A549 (cell line): ENCODE data around the gene RPP30. TPM values are rescaled to one million over a fixed set of nuclear protein-coding genes. Genes with fewer than 3 reads are reported as not detected.

Source experiments
- ATAC-seq, 2 experiments: fragments of 200-7000 bp in 1 of 2; fragments of >200 bp in 1 of 2; cut with Nextera tagmentation in 1 of 2; cut with Tn5 transposase in 1 of 2; 3 replicates each; pipeline versions ENCODE4 v1.8.0 to v1.9.1; 2018 to 2020; ENCODE audit warnings: mild to moderate bottlenecking in 1 of 2, moderate library complexity in 1 of 2
- CTCF ChIA-PET: fragments of 300-600 bp; sonication (Branson Sonifier 250); formaldehyde crosslinking; extraction: SDS; loops from one replicate; lab custom pipeline; 2021; ENCODE audit warnings: antibody characterized with exemption, inconsistent platforms; lab: Yijun Ruan, JAX
- POLR2A ChIA-PET: fragments of 350-600 bp; formaldehyde crosslinking; extraction: SDS; loops from one replicate; lab custom pipeline; 2021; ENCODE audit warnings: antibody characterized with exemption, inconsistent platforms; lab: Yijun Ruan, JAX
- DNase-seq, 2 experiments: peaks; one replicate each; pipeline versions ENCODE4 v3.0.0 to v3.0.0-alpha.2; 2011 to 2016; ENCODE audit warnings: low read depth in 1 of 2, low spot score in 1 of 2
- FAIRE-seq: peaks from 2 replicates; lab custom pipeline; 2011; peaks lifted over from hg19 to GRCh38; lab: Jason Lieb, UNC
- H3K27ac ChIP-seq, 2 experiments: fragments of >200 bp; sonication (Bioruptor Twin); formaldehyde crosslinking; 3 replicates each; pipeline ENCODE4 v1.5.1; 2016 to 2017
- H3K4me1 ChIP-seq: fragments of >200 bp; sonication (Bioruptor Twin); formaldehyde crosslinking; 3 replicates; pipeline ENCODE4 v1.6.1; 2016
- H3K4me2 ChIP-seq: fragments of >200 bp; sonication (Bioruptor Twin); formaldehyde crosslinking; 3 replicates; pipeline ENCODE4 v1.6.1; 2016
- H3K4me3 ChIP-seq: fragments of >200 bp; sonication (Bioruptor Twin); formaldehyde crosslinking; 3 replicates; pipeline ENCODE4 v1.5.1; 2016
- H3K9me3 ChIP-seq: fragments of >200 bp; sonication (Bioruptor Twin); formaldehyde crosslinking; 3 replicates; pipeline ENCODE4 v1.6.1; 2016
- CEBPB ChIP-seq, 2 experiments: fragments of >200 bp in 1 of 2; sonication (Bioruptor Twin) in 1 of 2; formaldehyde crosslinking in 1 of 2; IDR thresholded peaks; 2 replicates each; pipeline ENCODE4 v1.6.1; 2012 to 2016
- CTCF ChIP-seq: fragments of >200 bp; sonication (Bioruptor Twin); formaldehyde crosslinking; IDR thresholded peaks from 3 replicates; pipeline ENCODE4 v1.5.1; 2016
- FOSB ChIP-seq: fragments of 250-450 bp; sonication (Bioruptor Pico); IDR thresholded peaks from 2 replicates; pipeline ENCODE4 v1.5.0; 2020; ENCODE audit warnings: mild to moderate bottlenecking, moderate library complexity
- FOSL2 ChIP-seq, 2 experiments: fragments of 450-650 bp in 1 of 2; fragments of >200 bp in 1 of 2; sonication (Bioruptor Twin) in 1 of 2; formaldehyde crosslinking; IDR thresholded peaks; 2 replicates each; pipeline versions ENCODE4 v1.5.0 to v1.6.1; 2016 to 2020; ENCODE audit warnings: mild to moderate bottlenecking in 1 of 2, moderate library complexity in 1 of 2
- HES2 ChIP-seq: fragments of >200 bp; sonication (Bioruptor Twin); formaldehyde crosslinking; IDR thresholded peaks from 2 replicates; pipeline ENCODE4 v1.6.1; 2016
- HOXB13 ChIP-seq: fragments of 250-450 bp; sonication (Bioruptor Pico); IDR thresholded peaks from 2 replicates; pipeline ENCODE4 v1.5.0; 2020; ENCODE audit warnings: low read depth, mild to moderate bottlenecking, moderate library complexity
- MAX ChIP-seq: IDR thresholded peaks from 2 replicates; pipeline ENCODE4 v1.6.1; 2012
- NFE2L2 ChIP-seq: fragments of 150-350 bp; conservative IDR thresholded peaks from 2 replicates; pipeline ENCODE4 v1.6.1; 2014; ENCODE audit warnings: low read length
- RAD21 ChIP-seq, 2 experiments: fragments of >200 bp in 1 of 2; sonication (Bioruptor Twin) in 1 of 2; formaldehyde crosslinking in 1 of 2; IDR thresholded peaks in 1 of 2; conservative IDR thresholded peaks in 1 of 2; 2 replicates in 1 of 2; 3 replicates in 1 of 2; pipeline ENCODE4 v1.6.1; 2012 to 2018; ENCODE audit warnings: inconsistent platforms in 1 of 2
- REST ChIP-seq: fragments of 200-600 bp; sonication (generic); IDR thresholded peaks from 2 replicates; pipeline ENCODE4 v1.6.1; 2016; ENCODE audit warnings: antibody characterized with exemption, mild to moderate bottlenecking, moderate library complexity
- RNF2 ChIP-seq: fragments of 200-600 bp; sonication (generic); IDR thresholded peaks from 2 replicates; pipeline ENCODE4 v1.6.1; 2016; ENCODE audit warnings: low read depth, mild to moderate bottlenecking, antibody characterized with exemption, moderate library complexity, borderline replicate concordance
- SMC3 ChIP-seq: fragments of >200 bp; sonication (Bioruptor Twin); formaldehyde crosslinking; IDR thresholded peaks from 3 replicates; pipeline ENCODE4 v1.6.1; 2018; ENCODE audit warnings: inconsistent platforms
- WGBS: methylation state at CpG from one replicate; pipeline ENCODE4 v1.1.6; 2017; ENCODE audit errors: missing lambda C conversion rate; 5-methylcytosine and 5-hydroxymethylcytosine counted together
- polyA plus RNA-seq, 4 experiments: library from polyadenylated mRNA; depleted of rRNA in 3 of 4; stranded (reverse); fragments of >200 nt; fragmentation: RNase III in 1 of 4; extraction: RNeasy Plus Mini Kit Qiagen cat#74134 plus additional on column Dnase treatment in 1 of 4; gene quantifications; 2 replicates in 3 of 4; 3 replicates in 1 of 4; pipeline ENCODE4 v1.2.3, GENCODE V29; 2011 to 2017

Gene RPP30
- polyA plus RNA-seq, 2 of the 4 experiments (the other 2 are of a cell fraction), result 54.3 to 70.9 TPM

GRCh38 chr10:90911133-90912051, 39.6 kb downstream of the RPP30 start:
- peak; percentile 85 to 88 for ATAC-seq
- H3K9me3 ChIP-seq, result no peaks in the 10 kb centered on the region
- peak; percentile 51 to 79 for DNase-seq
- TF ChIP-seq CTCF (peak; percentile 90), RNF2 (no peak), HES2 (no peak), FOSB (CRISPR knock-in tag) (peak; percentile 23; the same call in 1 of the 2 replicates), SMC3 (peak; percentile 94), CEBPB (IDR thresholded peaks at IDR 0.05) (no peak), REST (no peak), RAD21 (conservative IDR thresholded peaks at IDR 0.05 in 1 of 2, IDR thresholded peaks at IDR 0.05 in 1 of 2) (peak; percentile 93 to 97), MAX (peak; percentile 55; the same call in 1 of the 2 replicates)
- peaks cover 11% of the 10 kb centered on the region; the same call in 2 of the 3 replicates for H3K4me1 ChIP-seq
- FAIRE-seq, result peak; percentile 23
- peak overlapping the region; percentile 36 to 38; a peak in 3 of 6 replicates for H3K27ac ChIP-seq
- H3K4me2 ChIP-seq, result peak overlapping the region; percentile 12; the same call in 1 of the 3 replicates
- CTCF ChIA-PET, result interaction anchor here (0.6 to 4.3 kb wide), 63 partner anchors 9 to 1120 kb away, joined by 3 to 57 read pairs (median 4); partner anchors contain the start of gene ANKRD1
- POLR2A ChIA-PET, result interaction anchor here (1.2 kb wide), 2 partner anchors 19 to 252 kb away, joined by 3 to 4 read pairs; no protein-coding TSS in a partner anchor
- H3K4me3 ChIP-seq, result no peak overlapping the region
- WGBS, result 44% methylated on average over 12 of the region's 12 CpGs

GRCh38 chr10:90912174-90912573, 40.4 kb downstream of the RPP30 start:
- DNase-seq (no peak), FAIRE-seq (no peak), ATAC-seq (no peak)
- WGBS, result 64% methylated on average over 4 of the region's 4 CpGs
- Histone ChIP-seq H3K9me3 (no peaks in the 10 kb centered on the region), H3K4me2 (peak overlapping the region; percentile 12; the same call in 1 of the 3 replicates), H3K4me1 (peaks cover 11% of the 10 kb centered on the region; the same call in 2 of the 3 replicates), H3K27ac (peak overlapping the region; percentile 29 to 36; a peak in 3 of 6 replicates), H3K4me3 (no peak overlapping the region)
- ChIA-PET CTCF (interaction anchor here (0.6 to 4.3 kb wide), 59 partner anchors 9 to 1121 kb away, joined by 3 to 57 read pairs (median 5); partner anchors contain the start of gene ANKRD1), POLR2A (interaction anchor here (1.2 kb wide), 2 partner anchors 18 to 251 kb away, joined by 3 to 4 read pairs; no protein-coding TSS in a partner anchor)
- TF ChIP-seq NFE2L2, result no peak

- FAIRE-seq (no peak), ATAC-seq (no peak), DNase-seq (no peak)
- POLR2A ChIA-PET, result interaction anchor here (1.2 kb wide), 1 partner anchor 18 kb away, joined by 4 read pairs; no protein-coding TSS in a partner anchor
- Histone ChIP-seq H3K27ac (peak overlapping the region in 1 of 2 experiments; percentile 29; a peak in 2 of 6 replicates), H3K4me1 (peaks cover 11% of the 10 kb centered on the region; the same call in 2 of the 3 replicates), H3K4me2 (no peak overlapping the region), H3K4me3 (no peak overlapping the region), H3K9me3 (no peaks in the 10 kb centered on the region)
- TF ChIP-seq FOSL2 (IDR thresholded peaks at IDR 0.05) (no peak), FOSL2 (CRISPR knock-in tag; IDR thresholded peaks at IDR 0.05) (no peak), HOXB13 (CRISPR knock-in tag) (no peak)
- 93% methylated on average over 7 of the region's 7 CpGs for WGBS
- CTCF ChIA-PET, result interaction anchor here (2.0 to 4.3 kb wide), 5 partner anchors 17 to 343 kb away, joined by 7 to 57 read pairs (median 12); no protein-coding TSS in a partner anchor
Observed at GRCh38 chr10:90912854-90913479, 41.2 kb downstream of the RPP30 start.
